GM18873 (cell line): Measurements from ENCODE around the gene SRXN1.

Experiments used
- ATAC-seq: cut with Tn5 transposase; IDR thresholded peaks from one replicate; pipeline ENCODE4 v1.9.1; 2021; ENCODE audit warnings: mild to moderate bottlenecking, moderate library complexity, moderate number of reproducible peaks; ENCODE audit not compliant: unreplicated experiment, low FRiP score

SRXN1 gene

DNA sequence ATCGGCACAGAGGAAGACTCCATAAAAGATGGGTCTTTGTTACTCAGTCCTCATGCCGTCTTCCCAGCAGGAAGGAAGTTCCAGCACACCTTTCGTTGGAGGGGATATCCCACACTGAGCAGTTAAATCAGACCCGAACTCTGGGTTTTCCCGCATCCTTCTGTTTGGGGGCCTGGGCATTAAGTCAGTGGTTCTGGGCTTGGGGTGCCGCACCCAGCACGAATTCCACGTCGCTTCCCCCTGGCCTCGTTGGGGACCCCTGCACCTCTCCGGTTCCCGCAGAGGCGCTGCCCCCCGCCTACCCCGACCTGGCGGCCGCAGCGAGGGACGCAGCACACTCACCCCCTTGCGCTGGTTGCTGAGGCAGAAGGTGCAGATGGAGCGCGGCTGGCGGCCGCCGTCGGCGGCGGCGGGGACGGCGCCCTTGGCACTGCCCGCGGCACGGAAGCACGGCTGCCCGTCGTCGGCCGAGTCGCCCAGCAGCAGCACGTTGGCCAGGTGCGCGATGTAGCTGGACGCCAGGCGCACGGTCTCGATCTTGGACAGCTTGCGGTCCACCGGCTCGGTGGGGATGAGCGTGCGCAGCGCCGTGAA is 43.5 kb downstream of the SRXN1 start:
- ATAC-seq = no peak

DNA sequence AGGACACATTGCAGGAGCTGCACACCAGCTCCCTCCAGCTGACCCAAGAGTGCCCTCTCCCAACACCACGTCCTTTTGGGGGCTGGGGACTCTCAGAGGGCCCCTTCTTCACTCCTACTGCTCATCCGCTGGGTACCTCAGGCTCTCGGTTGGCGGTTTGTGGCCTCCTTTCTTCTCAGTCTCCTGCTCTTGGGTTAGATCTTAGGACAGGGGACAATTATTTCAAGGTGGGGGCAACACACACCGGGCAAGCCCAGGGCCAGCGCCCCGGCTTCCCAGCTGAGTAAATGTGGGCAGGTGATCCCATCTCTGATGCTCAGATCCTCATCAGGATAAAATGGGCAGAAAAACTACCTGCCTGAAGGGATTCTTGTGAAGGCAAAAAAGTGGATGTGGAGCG is 44.0 kb downstream of the SRXN1 start:
- no peak for ATAC-seq

DNA sequence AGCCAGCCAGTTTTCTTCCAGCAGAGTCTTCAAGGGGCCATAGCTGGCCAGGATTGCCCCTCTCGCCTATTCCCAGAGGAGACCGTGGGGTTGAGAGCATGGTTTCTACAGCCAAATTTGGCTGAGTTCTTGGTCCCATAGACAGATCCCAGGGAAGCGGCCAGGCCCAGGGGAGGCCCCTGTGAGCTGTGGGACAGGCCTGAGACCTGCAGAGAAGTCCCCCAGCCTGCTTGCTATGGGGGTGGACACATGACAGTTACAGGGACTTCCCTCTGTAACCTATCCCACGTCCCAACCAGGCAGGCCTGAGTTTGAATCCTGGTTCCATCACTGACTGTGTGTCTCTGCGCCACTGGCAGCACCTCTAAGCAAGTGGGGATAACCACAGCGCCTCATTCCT is 45.5 kb downstream of the SRXN1 start:
- no peak for ATAC-seq

DNA sequence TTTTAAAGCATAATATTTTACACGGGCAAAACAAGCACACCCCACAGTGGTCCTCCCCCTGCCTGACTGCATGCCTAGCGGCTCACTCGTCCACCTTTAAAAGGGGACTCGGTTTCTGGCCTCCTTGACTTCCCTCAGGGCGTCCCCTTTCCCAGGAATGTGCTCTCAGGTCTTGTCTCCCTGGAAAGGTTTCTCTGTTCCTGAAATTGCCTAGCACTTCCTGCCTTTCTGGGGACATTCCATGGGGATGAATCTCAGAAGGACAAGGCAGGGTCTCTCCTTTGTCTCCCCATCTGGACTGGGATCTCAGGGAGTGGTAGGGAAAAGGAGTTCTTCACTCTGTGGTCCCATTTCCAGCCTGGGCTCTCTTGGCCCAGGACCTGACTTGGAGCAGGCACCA is 47.8 kb downstream of the SRXN1 start:
- no peak for ATAC-seq

DNA sequence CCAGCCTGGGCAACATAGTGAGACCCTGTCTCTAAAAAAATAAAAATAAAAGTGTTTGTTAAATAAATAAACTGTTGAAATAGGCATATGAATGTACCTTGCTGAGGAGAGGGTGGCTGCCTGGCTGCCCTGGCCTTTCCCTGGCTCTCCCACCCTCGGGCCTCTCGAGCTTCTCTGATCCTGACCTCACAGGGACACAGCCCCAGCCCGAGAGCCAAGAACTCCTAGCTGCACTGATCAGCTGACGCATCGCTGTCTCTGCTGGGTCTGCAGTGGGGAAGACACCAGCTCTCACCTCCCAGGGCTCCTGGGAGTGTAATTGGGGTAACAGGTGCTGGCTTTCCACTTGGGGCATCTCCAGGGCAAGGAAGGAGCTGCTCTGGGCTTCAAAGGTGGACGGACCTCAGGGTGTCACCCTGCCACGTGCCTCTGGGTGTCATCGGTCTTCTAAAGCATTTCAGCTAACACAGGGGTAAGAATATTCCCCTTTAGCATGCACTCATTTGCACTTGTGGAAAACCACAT is 49.8 kb downstream of the SRXN1 start:
- ATAC-seq = no peak

DNA sequence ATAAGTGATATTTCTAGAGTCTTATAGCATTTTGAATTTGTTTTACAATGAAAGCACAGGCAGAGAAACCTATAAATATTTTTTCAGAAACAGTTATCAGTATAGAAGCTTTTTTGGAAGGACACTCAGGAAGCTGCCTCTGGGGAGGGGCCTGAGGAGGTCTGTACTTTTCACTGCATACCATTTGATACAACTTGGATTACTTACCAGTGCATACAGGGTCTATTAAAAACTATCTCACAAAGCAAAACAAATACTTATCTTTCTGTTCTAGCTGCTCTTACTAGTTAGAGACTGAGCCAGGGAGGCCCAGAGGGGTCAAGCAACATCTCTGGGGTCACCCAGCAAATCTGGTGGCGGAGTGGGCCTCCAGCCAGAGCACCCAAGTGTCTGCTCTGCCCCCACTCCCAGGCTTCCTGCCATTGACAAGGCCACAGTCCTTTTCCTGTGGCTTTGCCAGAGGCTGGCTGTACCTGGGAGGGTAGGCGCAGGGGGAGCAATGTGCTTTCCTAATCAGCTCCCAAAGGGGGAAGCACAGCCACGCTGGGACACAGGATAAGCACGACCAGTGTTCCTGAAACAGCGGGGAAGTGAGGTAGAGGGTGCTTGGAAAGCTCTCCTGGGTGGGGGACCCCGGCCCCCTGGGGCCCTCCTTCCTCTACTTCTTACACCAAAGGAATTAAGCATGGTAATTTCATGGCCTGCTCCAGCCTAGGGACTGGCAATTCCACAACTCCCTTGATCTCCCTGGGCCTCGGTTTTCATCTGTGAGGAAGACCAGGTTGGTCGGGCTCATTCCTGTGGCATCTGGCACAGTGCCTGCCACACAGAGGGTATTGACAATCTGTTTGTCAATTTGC is 50.7 kb downstream of the SRXN1 start:
- ATAC-seq = no peak

DNA sequence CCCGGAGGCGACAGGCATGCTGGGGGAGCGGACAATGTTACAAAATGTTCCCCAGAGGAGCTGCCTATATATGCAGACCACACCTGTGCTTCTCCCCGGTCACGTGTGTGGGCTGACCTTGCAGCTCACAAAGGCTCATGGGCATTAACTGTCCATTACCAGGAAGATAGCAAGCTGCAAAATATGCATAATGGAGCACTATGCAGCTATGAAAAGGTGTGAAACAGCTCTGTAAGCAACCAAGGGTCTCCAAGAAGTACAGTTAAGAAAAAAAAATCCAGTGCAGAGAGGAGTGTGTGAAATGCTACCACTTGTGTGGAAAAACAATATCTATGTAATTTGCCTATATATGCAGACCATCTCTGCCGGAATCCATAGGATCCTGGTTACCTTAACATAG is 52.3 kb downstream of the SRXN1 start:
- no peak for ATAC-seq

DNA sequence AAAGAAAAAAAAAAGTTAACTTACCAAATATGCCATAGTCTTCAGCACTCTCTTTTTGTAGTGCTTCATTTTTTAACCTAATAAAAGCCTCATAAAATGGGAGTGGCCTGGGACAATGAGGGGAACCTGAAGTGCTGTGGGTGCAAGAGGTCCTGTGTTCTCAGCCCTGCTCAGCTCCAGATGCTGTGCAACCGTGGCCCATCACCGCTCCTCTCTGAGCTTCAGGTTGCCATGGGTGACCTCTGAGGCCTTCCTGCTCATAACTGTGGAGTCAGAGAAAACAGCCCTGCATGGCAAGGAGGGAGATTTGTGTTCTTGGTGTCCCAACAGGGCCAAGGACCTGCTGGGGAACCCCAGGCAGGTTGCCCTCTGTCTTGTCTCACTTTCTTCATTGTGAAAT is 52.9 kb downstream of the SRXN1 start:
- no peak for ATAC-seq

DNA sequence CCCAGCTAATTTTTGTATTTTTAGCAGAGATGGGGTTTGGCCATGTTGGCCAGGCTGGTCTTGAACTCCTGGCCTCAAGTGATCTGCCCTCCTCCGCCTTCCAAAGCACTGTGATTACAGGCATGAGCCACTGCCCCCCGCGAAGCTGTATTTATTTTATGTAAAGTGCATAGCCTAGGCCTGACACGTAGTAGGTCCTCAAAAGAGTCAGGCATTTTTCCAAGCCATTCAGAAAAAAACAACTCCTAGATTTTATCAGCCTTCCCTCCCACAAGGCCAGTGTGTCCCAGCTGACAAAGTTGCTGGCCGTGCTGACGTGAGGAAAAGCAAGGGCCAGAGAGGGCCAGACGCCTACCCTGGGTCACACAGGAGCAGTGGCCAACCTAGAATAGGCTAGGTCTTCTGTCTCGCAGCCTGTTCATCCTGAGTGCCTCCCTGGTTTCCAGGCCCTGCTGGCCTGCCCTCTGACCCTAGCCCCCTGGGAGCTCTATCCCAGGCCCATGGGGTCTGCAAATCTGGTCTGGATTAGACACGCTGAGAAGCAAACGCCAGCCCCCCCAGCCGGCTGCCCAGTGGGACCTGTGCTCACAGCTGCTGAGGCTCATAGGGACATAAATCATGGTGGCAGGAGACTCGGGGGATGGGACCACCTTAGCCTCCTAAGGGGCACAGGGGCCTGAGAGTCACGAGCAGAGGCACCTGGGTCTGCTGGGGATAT is 54.7 kb downstream of the SRXN1 start:
- no peak for ATAC-seq

DNA sequence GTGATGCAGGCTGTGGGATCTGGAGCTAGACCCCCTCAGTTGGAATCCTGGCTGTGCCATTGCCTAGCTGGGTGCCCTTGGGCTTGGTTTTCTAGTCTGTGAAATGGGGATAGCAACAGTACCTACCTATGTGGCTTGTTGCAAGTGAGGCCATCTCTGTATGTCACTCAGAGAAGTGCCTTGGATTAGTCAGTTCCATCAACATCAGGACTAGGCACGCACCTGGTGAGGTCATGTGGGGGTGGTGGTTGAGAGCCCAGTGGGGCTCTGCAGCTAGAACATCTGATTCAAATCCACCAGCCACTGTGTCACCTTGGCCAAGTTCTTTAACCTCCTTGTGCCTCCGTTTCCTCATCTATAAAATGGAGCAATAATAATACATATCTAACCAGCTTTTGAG is 55.4 kb downstream of the SRXN1 start:
- no peak for ATAC-seq
